Lower leg skin (tissue), 3 donors: ENCODE measurements around the gene ERN2.

Experiments
- POLR2A ChIP-seq, 2 donors: fragments of 450-650 bp; IDR thresholded peaks; one replicate each; pipeline ENCODE4 v1.6.1; 2016 to 2017; ENCODE audit warnings: antibody characterized with exemption in 2 of 2, mild to moderate bottlenecking in 1 of 2, moderate library complexity in 1 of 2
- TF ChIP-seq, protein P1 (sequence below), 3 donors: fragments of 450-650 bp; IDR thresholded peaks; one replicate each; pipeline ENCODE4 v1.5.1; 2016; ENCODE audit warnings: antibody characterized with exemption in 3 of 3, mild to moderate bottlenecking in 3 of 3, moderate library complexity in 2 of 3

DNA sequence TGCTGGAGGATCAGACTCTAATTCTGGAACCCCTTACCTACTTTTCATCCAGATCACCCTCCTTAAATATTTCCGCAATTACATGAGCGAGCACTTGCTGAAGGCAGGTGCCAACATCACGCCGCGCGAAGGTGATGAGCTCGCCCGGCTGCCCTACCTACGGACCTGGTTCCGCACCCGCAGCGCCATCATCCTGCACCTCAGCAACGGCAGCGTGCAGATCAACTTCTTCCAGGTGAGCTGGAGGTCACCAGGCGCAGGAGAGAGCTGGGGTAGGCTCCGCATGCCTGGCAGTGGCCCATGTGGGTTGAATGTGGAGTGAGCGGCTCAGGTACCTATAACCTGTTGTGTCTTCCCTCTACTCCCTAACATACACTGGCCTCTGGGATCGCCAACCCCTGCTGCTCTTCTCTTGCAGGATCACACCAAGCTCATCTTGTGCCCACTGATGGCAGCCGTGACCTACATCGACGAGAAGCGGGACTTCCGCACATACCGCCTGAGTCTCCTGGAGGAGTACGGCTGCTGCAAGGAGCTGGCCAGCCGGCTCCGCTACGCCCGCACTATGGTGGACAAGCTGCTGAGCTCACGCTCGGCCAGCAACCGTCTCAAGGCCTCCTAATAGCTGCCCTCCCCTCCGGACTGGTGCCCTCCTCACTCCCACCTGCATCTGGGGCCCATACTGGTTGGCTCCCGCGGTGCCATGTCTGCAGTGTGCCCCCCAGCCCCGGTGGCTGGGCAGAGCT is 23.4 kb downstream of the ERN2 start:
- TF ChIP-seq, protein P1, sequence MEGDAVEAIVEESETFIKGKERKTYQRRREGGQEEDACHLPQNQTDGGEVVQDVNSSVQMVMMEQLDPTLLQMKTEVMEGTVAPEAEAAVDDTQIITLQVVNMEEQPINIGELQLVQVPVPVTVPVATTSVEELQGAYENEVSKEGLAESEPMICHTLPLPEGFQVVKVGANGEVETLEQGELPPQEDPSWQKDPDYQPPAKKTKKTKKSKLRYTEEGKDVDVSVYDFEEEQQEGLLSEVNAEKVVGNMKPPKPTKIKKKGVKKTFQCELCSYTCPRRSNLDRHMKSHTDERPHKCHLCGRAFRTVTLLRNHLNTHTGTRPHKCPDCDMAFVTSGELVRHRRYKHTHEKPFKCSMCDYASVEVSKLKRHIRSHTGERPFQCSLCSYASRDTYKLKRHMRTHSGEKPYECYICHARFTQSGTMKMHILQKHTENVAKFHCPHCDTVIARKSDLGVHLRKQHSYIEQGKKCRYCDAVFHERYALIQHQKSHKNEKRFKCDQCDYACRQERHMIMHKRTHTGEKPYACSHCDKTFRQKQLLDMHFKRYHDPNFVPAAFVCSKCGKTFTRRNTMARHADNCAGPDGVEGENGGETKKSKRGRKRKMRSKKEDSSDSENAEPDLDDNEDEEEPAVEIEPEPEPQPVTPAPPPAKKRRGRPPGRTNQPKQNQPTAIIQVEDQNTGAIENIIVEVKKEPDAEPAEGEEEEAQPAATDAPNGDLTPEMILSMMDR (IDR thresholded peaks at IDR 0.05), result no peak
- TF ChIP-seq POLR2A (IDR thresholded peaks at IDR 0.05), result no peak
